ENCODE data around the gene NKD2.
A peak's percentile ranks its signal among the peaks of the same experiment; 100 is the strongest.

Gene NKD2

DNA sequence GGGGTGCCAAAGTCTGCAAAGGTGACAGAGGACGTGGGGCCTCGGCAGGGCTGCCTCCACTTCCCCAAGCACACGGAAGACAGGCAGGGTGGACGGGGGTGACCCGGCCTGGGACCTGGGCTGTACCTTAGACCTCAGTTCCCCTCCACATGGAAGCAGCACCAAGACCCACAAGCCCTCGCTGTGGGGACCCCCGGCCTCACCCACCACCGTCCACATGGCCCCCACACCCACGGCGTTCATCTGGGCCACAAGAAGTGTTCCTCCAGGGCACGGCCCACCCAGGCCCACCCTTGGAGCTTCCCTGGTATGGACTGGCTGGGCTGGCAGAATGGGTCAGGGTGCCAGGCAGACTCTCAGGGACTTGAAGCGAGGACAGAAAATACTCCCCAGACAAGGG lies 45.8 kb upstream of the NKD2 start:
- Histone ChIP-seq H3K9ac (ENCODE audit: low read length) (no peak overlapping the region), H3F3A (ENCODE audit: insufficient read depth, low read length) (no peaks in the 10 kb centered on the region), H3K4me1 (ENCODE audit: insufficient read depth, low read length, severe bottlenecking) (peaks cover 19% of the 10 kb centered on the region), H3K27ac (ENCODE audit: low read depth, low read length, poor library complexity, severe bottlenecking) (no peak overlapping the region), H3K9me3 (ENCODE audit: low read length) (no peaks in the 10 kb centered on the region), H4K20me1 (ENCODE audit: insufficient read depth, low read length) (no peaks in the 10 kb centered on the region), H3K4me3 (ENCODE audit: low read depth, low read length, poor library complexity, severe bottlenecking) (no peak overlapping the region), H3K36me3 (ENCODE audit: insufficient read depth, low read length) (no peaks in the 10 kb centered on the region), H3K4me2 (ENCODE audit: low read length) (no peak overlapping the region), H2AFZ (ENCODE audit: low read length) (no peak overlapping the region), H3K9me2 (ENCODE audit: low read depth, low read length) (no peaks in the 10 kb centered on the region), H3K79me2 (ENCODE audit: insufficient read depth, low read length) (no peaks in the 10 kb centered on the region), H3K27me3 (ENCODE audit: insufficient read depth, low read length) (no peaks in the 10 kb centered on the region)
- TF ChIP-seq EZH2 (IDR thresholded peaks at IDR 0.05; ENCODE audit: borderline replicate concordance, low read length) = no peak

DNA sequence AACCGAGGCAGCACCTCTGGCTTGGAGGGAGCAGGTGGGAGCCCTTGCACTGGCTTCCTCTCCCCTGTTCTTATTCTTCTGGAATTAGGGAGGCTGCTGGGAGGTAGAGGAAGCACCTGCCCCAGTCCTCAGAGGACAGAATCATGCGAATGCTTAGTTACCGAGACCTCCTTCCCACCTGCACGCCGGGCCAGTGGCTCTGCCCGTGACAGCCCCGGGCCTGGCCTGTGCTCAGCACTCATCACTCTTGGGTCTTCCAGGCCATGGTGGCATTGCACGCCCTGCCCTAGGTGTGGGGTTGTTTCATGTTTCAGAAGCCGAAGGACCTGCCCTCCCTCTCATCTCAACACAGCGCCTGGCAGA lies 45.3 kb upstream of the NKD2 start:
- H2AFZ ChIP-seq (ENCODE audit: low read length) = no peak overlapping the region

DNA sequence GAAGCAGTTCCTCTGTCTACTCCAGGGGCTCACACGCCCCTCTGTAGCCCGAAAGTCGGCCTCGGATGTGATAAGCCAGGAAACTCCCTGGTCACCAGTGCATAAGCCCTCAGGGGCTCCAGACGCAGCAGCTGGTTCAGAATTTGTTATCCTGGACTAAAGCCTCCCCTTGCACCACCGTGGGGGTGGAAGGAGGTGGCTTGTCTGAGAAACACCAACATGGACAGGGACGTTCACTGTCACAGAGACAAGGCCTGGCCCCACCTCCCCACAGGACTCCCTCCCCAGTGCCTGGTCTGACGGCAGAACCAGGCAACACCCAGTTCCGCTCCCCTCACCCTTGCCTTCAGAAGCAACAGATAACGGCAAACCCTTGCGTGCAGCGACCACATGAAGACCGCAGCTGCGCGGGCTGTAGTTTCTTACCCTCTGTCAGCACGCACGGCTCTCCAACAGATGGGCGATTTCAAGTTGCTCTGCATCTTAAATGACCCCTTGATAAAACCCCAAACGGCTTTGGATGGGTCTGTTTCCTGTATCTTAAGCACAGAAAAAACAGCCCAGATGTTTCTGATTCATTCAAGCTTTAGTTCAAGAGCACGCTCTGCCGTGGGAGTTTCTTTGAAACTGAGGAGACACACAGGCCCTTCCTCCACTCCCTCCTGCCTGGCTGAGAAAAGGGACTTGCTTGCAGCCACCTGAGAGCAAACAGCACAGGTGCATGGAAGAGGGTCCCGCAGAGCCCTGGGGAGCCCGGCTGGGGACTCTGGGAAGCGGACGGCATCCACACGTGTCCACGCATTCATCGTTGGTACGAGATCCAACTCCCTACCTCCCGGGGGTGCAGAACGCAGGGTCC lies 44.7 kb upstream of the NKD2 start:
- no peaks in the 10 kb centered on the region for H3K79me2 ChIP-seq (ENCODE audit: insufficient read depth, low read length)
- H4K20me1 ChIP-seq (ENCODE audit: insufficient read depth, low read length) = no peaks in the 10 kb centered on the region
- no peak overlapping the region; the same call in 1 of the 2 replicates for H3K9ac ChIP-seq (ENCODE audit: low read length)
- no peaks in the 10 kb centered on the region for H3K36me3 ChIP-seq (ENCODE audit: insufficient read depth, low read length)
- no peaks in the 10 kb centered on the region for H3F3A ChIP-seq (ENCODE audit: insufficient read depth, low read length)
- H3K9me2 ChIP-seq (ENCODE audit: low read depth, low read length) = no peaks in the 10 kb centered on the region
- peaks cover 19% of the 10 kb centered on the region for H3K4me1 ChIP-seq (ENCODE audit: insufficient read depth, low read length, severe bottlenecking)
- H3K27ac ChIP-seq (ENCODE audit: low read depth, low read length, poor library complexity, severe bottlenecking) = peak overlapping the region; percentile 73
- no peak overlapping the region for H3K4me2 ChIP-seq (ENCODE audit: low read length)
- H3K9me3 ChIP-seq (ENCODE audit: low read length) = no peaks in the 10 kb centered on the region
- no peak overlapping the region for H2AFZ ChIP-seq (ENCODE audit: low read length)
- TF ChIP-seq, protein P1, sequence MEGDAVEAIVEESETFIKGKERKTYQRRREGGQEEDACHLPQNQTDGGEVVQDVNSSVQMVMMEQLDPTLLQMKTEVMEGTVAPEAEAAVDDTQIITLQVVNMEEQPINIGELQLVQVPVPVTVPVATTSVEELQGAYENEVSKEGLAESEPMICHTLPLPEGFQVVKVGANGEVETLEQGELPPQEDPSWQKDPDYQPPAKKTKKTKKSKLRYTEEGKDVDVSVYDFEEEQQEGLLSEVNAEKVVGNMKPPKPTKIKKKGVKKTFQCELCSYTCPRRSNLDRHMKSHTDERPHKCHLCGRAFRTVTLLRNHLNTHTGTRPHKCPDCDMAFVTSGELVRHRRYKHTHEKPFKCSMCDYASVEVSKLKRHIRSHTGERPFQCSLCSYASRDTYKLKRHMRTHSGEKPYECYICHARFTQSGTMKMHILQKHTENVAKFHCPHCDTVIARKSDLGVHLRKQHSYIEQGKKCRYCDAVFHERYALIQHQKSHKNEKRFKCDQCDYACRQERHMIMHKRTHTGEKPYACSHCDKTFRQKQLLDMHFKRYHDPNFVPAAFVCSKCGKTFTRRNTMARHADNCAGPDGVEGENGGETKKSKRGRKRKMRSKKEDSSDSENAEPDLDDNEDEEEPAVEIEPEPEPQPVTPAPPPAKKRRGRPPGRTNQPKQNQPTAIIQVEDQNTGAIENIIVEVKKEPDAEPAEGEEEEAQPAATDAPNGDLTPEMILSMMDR (IDR thresholded peaks at IDR 0.05; ENCODE audit: low read length) = no peak
- no peak for TF ChIP-seq EZH2 (IDR thresholded peaks at IDR 0.05; ENCODE audit: borderline replicate concordance, low read length)
- no peaks in the 10 kb centered on the region for H3K27me3 ChIP-seq (ENCODE audit: insufficient read depth, low read length)
- no peak overlapping the region for H3K4me3 ChIP-seq (ENCODE audit: low read depth, low read length, poor library complexity, severe bottlenecking)

More for the DNA sequence above, 45.3 kb upstream of the NKD2 start:
- no peaks in the 10 kb centered on the region for H4K20me1 ChIP-seq (ENCODE audit: insufficient read depth, low read length)
- peak overlapping the region; percentile 73 for H3K27ac ChIP-seq (ENCODE audit: low read depth, low read length, poor library complexity, severe bottlenecking)
- no peaks in the 10 kb centered on the region for H3K79me2 ChIP-seq (ENCODE audit: insufficient read depth, low read length)
- no peaks in the 10 kb centered on the region for H3K9me3 ChIP-seq (ENCODE audit: low read length)
- no peak overlapping the region for H3K4me2 ChIP-seq (ENCODE audit: low read length)
- H3K4me1 ChIP-seq (ENCODE audit: insufficient read depth, low read length, severe bottlenecking) = peaks cover 19% of the 10 kb centered on the region
- TF ChIP-seq, protein P1 (IDR thresholded peaks at IDR 0.05; ENCODE audit: low read length) = no peak
- no peak for TF ChIP-seq EZH2 (IDR thresholded peaks at IDR 0.05; ENCODE audit: borderline replicate concordance, low read length)
- no peak overlapping the region; the same call in 1 of the 2 replicates for H3K9ac ChIP-seq (ENCODE audit: low read length)
- H3K36me3 ChIP-seq (ENCODE audit: insufficient read depth, low read length) = no peaks in the 10 kb centered on the region
- H3K4me3 ChIP-seq (ENCODE audit: low read depth, low read length, poor library complexity, severe bottlenecking) = no peak overlapping the region
- no peaks in the 10 kb centered on the region for H3K9me2 ChIP-seq (ENCODE audit: low read depth, low read length)
- no peaks in the 10 kb centered on the region for H3K27me3 ChIP-seq (ENCODE audit: insufficient read depth, low read length)
- no peaks in the 10 kb centered on the region for H3F3A ChIP-seq (ENCODE audit: insufficient read depth, low read length)

Data from OCI-LY1 (cell line).